Lower lobe of right lung (tissue), 2 donors: Measurements from ENCODE around the gene TSNAXIP1. TPM values are rescaled to one million over a fixed set of nuclear protein-coding genes. Genes with fewer than 3 reads are reported as not detected.

ENCODE experiments used
- ATAC-seq, 2 donors: fragments of 200-7000 bp; cut with Tn5 transposase; one replicate each; pipeline ENCODE4 v1.9.1; 2020 to 2022; ENCODE audit warnings: mild to moderate bottlenecking in 2 of 2, moderate library complexity in 2 of 2
- DNase-seq: peaks from one replicate; pipeline ENCODE4 v3.0.0-alpha.2; 2020
- H3K27ac ChIP-seq: fragments of 200-600 bp; one replicate; pipeline ENCODE4 v1.8.0; 2022
- H3K27me3 ChIP-seq: fragments of 200-600 bp; one replicate; pipeline ENCODE4 v1.8.0; 2022; ENCODE audit warnings: low read depth
- H3K36me3 ChIP-seq: fragments of 200-600 bp; one replicate; pipeline ENCODE4 v1.8.0; 2022; ENCODE audit warnings: mild to moderate bottlenecking
- H3K4me1 ChIP-seq: fragments of 200-600 bp; one replicate; pipeline ENCODE4 v1.8.0; 2022
- H3K4me3 ChIP-seq: fragments of 200-600 bp; one replicate; pipeline ENCODE4 v1.8.0; 2022; ENCODE audit warnings: mild to moderate bottlenecking
- H3K9me3 ChIP-seq: fragments of 200-600 bp; one replicate; pipeline ENCODE4 v1.8.0; 2022
- CTCF ChIP-seq: fragments of 200-600 bp; IDR thresholded peaks from one replicate; pipeline ENCODE4 v1.8.0; 2022; ENCODE audit warnings: antibody characterized with exemption, mild to moderate bottlenecking
- intact Hi-C: fragments of 100-400 bp; cut with DNase I; formaldehyde crosslinking; loops from one replicate; pipeline ENCODE4 v1.11.0; 2022
- total RNA-seq: library from RNA; stranded (reverse); fragmentation: NEBNext Ultra II Directional; extraction: Animal tissue kit (Norgen Biotek cat#: 25700); gene quantifications from one replicate; pipeline ENCODE4 v1.2.1, GENCODE V29; 2021
- donor health status: DM: no; HTN: yes; CAD: no; lungs with severe emphysema.

TSNAXIP1 gene
- total RNA-seq, 1 donor from 2014 or later = 3.5 TPM

GRCh38 chr16:67844497-67844896, 37.8 kb downstream of the TSNAXIP1 start:
- Histone ChIP-seq H3K27me3 (no peaks in the 10 kb centered on the region), H3K4me3 (peak overlapping the region; percentile 75), H3K36me3 (no peaks in the 10 kb centered on the region), H3K9me3 (no peaks in the 10 kb centered on the region), H3K27ac (no peak overlapping the region), H3K4me1 (peaks cover 49% of the 10 kb centered on the region)
- no peak for DNase-seq
- TF ChIP-seq CTCF = no peak
- ATAC-seq = no peak
- intact Hi-C loops = no loop called here

GRCh38 chr16:67845291-67846062, 38.8 kb downstream of the TSNAXIP1 start:
- H3K4me3 ChIP-seq = peak overlapping the region; percentile 99
- H3K4me1 ChIP-seq = peaks cover 49% of the 10 kb centered on the region

GRCh38 chr16:67846063-67846319, 39.3 kb downstream of the TSNAXIP1 start:
- peaks cover 49% of the 10 kb centered on the region for H3K4me1 ChIP-seq
- H3K4me3 ChIP-seq = peak overlapping the region; percentile 99
- peak overlapping the region; percentile 92 for H3K27ac ChIP-seq
- ATAC-seq (no peak), DNase-seq (no peak)
- intact Hi-C loops = no loop called here
- H3K36me3 ChIP-seq = no peaks in the 10 kb centered on the region
- H3K27me3 ChIP-seq = no peaks in the 10 kb centered on the region
- no peaks in the 10 kb centered on the region for H3K9me3 ChIP-seq
- TF ChIP-seq CTCF = no peak

More at GRCh38 chr16:67845291-67846062, 38.8 kb downstream of the TSNAXIP1 start:
- H3K27ac ChIP-seq = peak overlapping the region; percentile 92
- TF ChIP-seq CTCF = no peak
- H3K9me3 ChIP-seq = no peaks in the 10 kb centered on the region
- DNase-seq (no peak), ATAC-seq (no peak)
- no peaks in the 10 kb centered on the region for H3K27me3 ChIP-seq
- H3K36me3 ChIP-seq = no peaks in the 10 kb centered on the region
- intact Hi-C loops = no loop called here

- peak within 1 kb of the TSS; percentile 92 for H3K27ac ChIP-seq
- no peaks in the 10 kb centered on the region for H3K36me3 ChIP-seq
- no peaks in the 10 kb centered on the region for H3K27me3 ChIP-seq
- no peaks in the 10 kb centered on the region for H3K9me3 ChIP-seq
- TF ChIP-seq CTCF = no peak
- peak; percentile 89 to 92 for ATAC-seq
- peaks cover 49% of the 10 kb centered on the region for H3K4me1 ChIP-seq
- peak within 1 kb of the TSS; percentile 99 for H3K4me3 ChIP-seq
- DNase-seq = peak; percentile 96
- intact Hi-C loops = no loop called here
Observed at GRCh38 chr16:67846320-67847063, 39.8 kb downstream of the TSNAXIP1 start, which contains the start of gene NUTF2. Gene NUTF2, plus strand, starts transcription at chr16:67846933. Its CDS starts 18,198 bp downstream, at chr16:67865131.

- no peaks in the 10 kb centered on the region for H3K27me3 ChIP-seq
- H3K27ac ChIP-seq = peak within 1 kb of the TSS; percentile 92
- DNase-seq (peak; percentile 84), ATAC-seq (peak; percentile 80 to 82)
- intact Hi-C loops = no loop called here
- H3K9me3 ChIP-seq = no peaks in the 10 kb centered on the region
- H3K4me3 ChIP-seq = peak within 1 kb of the TSS; percentile 99
- H3K4me1 ChIP-seq = peaks cover 49% of the 10 kb centered on the region
- no peak for TF ChIP-seq CTCF
- H3K36me3 ChIP-seq = no peaks in the 10 kb centered on the region
Observed at GRCh38 chr16:67847064-67847861, 40.6 kb downstream of the TSNAXIP1 start, which contains the start of gene CENPT. Gene CENPT, minus strand, starts transcription at chr16:67847693. Its CDS starts 13,834 bp downstream, at chr16:67833859.
